ENCODE data around the gene CTNNA3.

CTNNA3 gene

GRCh38 chr10:66505003-66505657 lies 1190.9 kb downstream of the CTNNA3 start:
- Histone ChIP-seq H3K27ac (ENCODE audit: extremely low read depth, low read depth, low read length) (no peak overlapping the region), H3K9me3 (ENCODE audit: control insufficient read depth, insufficient read depth, low read depth, low read length) (no peaks in the 10 kb centered on the region), H3K4me3 (ENCODE audit: low read depth, low read length) (no peak overlapping the region), H3K4me1 (ENCODE audit: control insufficient read depth, insufficient read depth, low read length) (no peaks in the 10 kb centered on the region), H3K36me3 (ENCODE audit: control insufficient read depth in 2 of 2, insufficient read depth in 1 of 2, low read length in 2 of 2) (no peaks in the 10 kb centered on the region)
- no peak for TF ChIP-seq ZNF707 (tag by site-specific recombination; IDR thresholded peaks at IDR 0.05)
- TF ChIP-seq ZBTB48 (tag by site-specific recombination; IDR thresholded peaks at IDR 0.05), result no peak
- no peak for TF ChIP-seq ZBTB11 (tag by site-specific recombination; conservative IDR thresholded peaks at IDR 0.05; ENCODE audit: low read depth)
- no peak for TF ChIP-seq ZNF513 (tag by site-specific recombination; IDR thresholded peaks at IDR 0.05)
- no peak for TF ChIP-seq SP7 (tag by site-specific recombination; IDR thresholded peaks at IDR 0.05)
- no peak for TF ChIP-seq GFI1B (tag by site-specific recombination; IDR thresholded peaks at IDR 0.05)
- TF ChIP-seq, protein P1, sequence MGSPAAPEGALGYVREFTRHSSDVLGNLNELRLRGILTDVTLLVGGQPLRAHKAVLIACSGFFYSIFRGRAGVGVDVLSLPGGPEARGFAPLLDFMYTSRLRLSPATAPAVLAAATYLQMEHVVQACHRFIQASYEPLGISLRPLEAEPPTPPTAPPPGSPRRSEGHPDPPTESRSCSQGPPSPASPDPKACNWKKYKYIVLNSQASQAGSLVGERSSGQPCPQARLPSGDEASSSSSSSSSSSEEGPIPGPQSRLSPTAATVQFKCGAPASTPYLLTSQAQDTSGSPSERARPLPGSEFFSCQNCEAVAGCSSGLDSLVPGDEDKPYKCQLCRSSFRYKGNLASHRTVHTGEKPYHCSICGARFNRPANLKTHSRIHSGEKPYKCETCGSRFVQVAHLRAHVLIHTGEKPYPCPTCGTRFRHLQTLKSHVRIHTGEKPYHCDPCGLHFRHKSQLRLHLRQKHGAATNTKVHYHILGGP (tag by site-specific recombination; IDR thresholded peaks at IDR 0.05), result no peak
- TF ChIP-seq ZNF24 (tag by site-specific recombination; IDR thresholded peaks at IDR 0.05), result no peak
- ChIA-PET POLR2A (no interaction called here), CTCF (no interaction called here)

DNA sequence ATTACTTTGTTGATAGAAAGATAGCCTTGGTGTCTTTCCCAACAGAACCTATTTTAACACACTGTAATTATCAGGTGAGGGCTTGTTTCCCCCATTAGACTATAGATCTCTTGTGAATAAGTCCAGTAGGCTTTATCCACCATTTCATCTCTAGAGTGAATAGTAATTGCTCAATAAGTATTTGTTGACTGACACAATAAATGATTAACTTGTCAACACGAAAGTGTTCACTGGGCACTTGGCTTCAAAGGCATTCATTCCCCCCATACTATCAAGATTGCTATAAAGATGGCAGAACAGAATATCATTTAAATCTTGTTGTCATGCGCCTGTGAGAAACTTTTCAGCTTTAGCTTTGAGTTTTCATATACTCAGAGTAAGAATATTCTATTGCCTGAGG lies 1194.6 kb downstream of the CTNNA3 start:
- Histone ChIP-seq H3K4me3 (ENCODE audit: low read depth, low read length) (no peak overlapping the region), H3K36me3 (ENCODE audit: control insufficient read depth in 2 of 2, insufficient read depth in 1 of 2, low read length in 2 of 2) (no peaks in the 10 kb centered on the region), H3K4me1 (ENCODE audit: control insufficient read depth, insufficient read depth, low read length) (no peaks in the 10 kb centered on the region), H3K9me3 (ENCODE audit: control insufficient read depth, insufficient read depth, low read depth, low read length) (no peaks in the 10 kb centered on the region), H3K27ac (ENCODE audit: extremely low read depth, low read depth, low read length) (no peak overlapping the region)
- POLR2A ChIA-PET, result no interaction called here
- CTCF ChIA-PET, result no interaction called here
- no peak for TF ChIP-seq ZNF585B (tag by site-specific recombination; IDR thresholded peaks at IDR 0.05)
- no peak for TF ChIP-seq GLI2 (tag by site-specific recombination; IDR thresholded peaks at IDR 0.05; ENCODE audit: borderline replicate concordance, low read depth)
- TF ChIP-seq, protein P2, sequence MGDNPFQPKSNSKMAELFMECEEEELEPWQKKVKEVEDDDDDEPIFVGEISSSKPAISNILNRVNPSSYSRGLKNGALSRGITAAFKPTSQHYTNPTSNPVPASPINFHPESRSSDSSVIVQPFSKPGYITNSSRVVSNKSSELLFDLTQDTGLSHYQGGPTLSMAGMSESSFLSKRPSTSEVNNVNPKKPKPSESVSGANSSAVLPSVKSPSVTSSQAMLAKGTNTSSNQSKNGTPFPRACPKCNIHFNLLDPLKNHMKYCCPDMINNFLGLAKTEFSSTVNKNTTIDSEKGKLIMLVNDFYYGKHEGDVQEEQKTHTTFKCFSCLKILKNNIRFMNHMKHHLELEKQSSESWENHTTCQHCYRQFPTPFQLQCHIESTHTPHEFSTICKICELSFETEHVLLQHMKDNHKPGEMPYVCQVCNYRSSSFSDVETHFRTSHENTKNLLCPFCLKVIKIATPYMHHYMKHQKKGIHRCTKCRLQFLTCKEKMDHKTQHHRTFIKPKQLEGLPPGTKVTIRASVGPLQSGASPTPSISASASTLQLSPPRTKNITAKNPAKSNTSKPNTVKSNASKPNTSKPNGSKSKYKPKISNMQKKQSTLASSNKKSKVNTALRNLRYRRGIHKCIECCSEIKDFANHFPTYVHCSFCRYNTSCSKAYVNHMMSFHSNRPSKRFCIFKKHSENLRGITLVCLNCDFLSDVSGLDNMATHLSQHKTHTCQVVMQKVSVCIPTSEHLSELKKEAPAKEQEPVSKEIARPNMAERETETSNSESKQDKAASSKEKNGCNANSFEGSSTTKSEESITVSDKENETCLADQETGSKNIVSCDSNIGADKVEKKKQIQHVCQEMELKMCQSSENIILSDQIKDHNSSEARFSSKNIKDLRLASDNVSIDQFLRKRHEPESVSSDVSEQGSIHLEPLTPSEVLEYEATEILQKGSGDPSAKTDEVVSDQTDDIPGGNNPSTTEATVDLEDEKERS (tag by site-specific recombination; IDR thresholded peaks at IDR 0.05), result no peak
- no peak for TF ChIP-seq PRDM2 (tag by site-specific recombination; IDR thresholded peaks at IDR 0.05; ENCODE audit: borderline replicate concordance)
- no peak for TF ChIP-seq ZNF324 (tag by site-specific recombination; IDR thresholded peaks at IDR 0.05)
- TF ChIP-seq, protein P3, sequence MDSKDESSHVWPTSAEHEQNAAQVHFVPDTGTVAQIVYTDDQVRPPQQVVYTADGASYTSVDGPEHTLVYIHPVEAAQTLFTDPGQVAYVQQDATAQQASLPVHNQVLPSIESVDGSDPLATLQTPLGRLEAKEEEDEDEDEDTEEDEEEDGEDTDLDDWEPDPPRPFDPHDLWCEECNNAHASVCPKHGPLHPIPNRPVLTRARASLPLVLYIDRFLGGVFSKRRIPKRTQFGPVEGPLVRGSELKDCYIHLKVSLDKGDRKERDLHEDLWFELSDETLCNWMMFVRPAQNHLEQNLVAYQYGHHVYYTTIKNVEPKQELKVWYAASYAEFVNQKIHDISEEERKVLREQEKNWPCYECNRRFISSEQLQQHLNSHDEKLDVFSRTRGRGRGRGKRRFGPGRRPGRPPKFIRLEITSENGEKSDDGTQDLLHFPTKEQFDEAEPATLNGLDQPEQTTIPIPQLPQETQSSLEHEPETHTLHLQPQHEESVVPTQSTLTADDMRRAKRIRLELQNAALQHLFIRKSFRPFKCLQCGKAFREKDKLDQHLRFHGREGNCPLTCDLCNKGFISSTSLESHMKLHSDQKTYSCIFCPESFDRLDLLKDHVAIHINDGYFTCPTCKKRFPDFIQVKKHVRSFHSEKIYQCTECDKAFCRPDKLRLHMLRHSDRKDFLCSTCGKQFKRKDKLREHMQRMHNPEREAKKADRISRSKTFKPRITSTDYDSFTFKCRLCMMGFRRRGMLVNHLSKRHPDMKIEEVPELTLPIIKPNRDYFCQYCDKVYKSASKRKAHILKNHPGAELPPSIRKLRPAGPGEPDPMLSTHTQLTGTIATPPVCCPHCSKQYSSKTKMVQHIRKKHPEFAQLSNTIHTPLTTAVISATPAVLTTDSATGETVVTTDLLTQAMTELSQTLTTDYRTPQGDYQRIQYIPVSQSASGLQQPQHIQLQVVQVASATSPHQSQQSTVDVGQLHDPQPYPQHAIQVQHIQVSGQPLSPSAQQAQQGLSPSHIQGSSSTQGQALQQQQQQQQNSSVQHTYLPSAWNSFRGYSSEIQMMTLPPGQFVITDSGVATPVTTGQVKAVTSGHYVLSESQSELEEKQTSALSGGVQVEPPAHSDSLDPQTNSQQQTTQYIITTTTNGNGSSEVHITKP (tag by site-specific recombination; IDR thresholded peaks at IDR 0.05), result no peak
- TF ChIP-seq GLIS2 (tag by site-specific recombination; IDR thresholded peaks at IDR 0.05), result no peak
